Fibroblast of lung (primary cell): Measurements from ENCODE around the gene CLPTM1L. TPM values are rescaled to one million over a fixed set of nuclear protein-coding genes. Genes with fewer than 3 reads are reported as not detected.

ENCODE experiments used
- DNase-seq, 2 donors: peaks; one replicate each; pipeline versions ENCODE4 v3.0.0 to v3.0.0-alpha.2; 2010; ENCODE audit warnings: low read depth in 2 of 2
- H2AFZ ChIP-seq: 2 replicates; pipeline ENCODE4 v1.5.1; 2012; ENCODE audit warnings: low read length, control low read depth, inconsistent platforms
- H3K27ac ChIP-seq: 2 replicates; pipeline ENCODE4 v1.5.1; 2011; ENCODE audit warnings: low read length, control low read depth; ENCODE audit not compliant: insufficient read depth
- H3K27me3 ChIP-seq: 2 replicates; pipeline ENCODE4 v1.5.1; 2011; ENCODE audit warnings: mild to moderate bottlenecking, low read length; ENCODE audit not compliant: control insufficient read depth, insufficient read depth
- H3K36me3 ChIP-seq: 2 replicates; pipeline ENCODE4 v1.5.1; 2011; ENCODE audit warnings: low read length; ENCODE audit not compliant: control insufficient read depth, insufficient read depth
- H3K4me1 ChIP-seq: 2 replicates; pipeline ENCODE4 v1.5.1; 2011; ENCODE audit warnings: low read length; ENCODE audit not compliant: control insufficient read depth, insufficient read depth; ENCODE audit errors: extremely low read depth
- H3K4me2 ChIP-seq: 2 replicates; pipeline ENCODE4 v1.5.1; 2011; ENCODE audit warnings: low read length, control low read depth; ENCODE audit not compliant: insufficient read depth; ENCODE audit errors: extremely low read depth
- H3K4me3 ChIP-seq, 4 experiments: fragments of 200-600 bp in 1 of 4; sonication (generic) in 1 of 4; replicated peaks in 1 of 4; 2 replicates each; pipeline ENCODE4 v1.5.1; 2011 to 2016; ENCODE audit warnings: low read length in 4 of 4, low read depth in 3 of 4, mild to moderate bottlenecking in 3 of 4, control low read depth in 2 of 4, inconsistent platforms in 1 of 4, mixed read lengths in 1 of 4; ENCODE audit not compliant: insufficient read depth in 1 of 4; ENCODE audit errors: control extremely low read depth in 1 of 4
- H3K79me2 ChIP-seq: 2 replicates; pipeline ENCODE4 v1.5.1; 2012; ENCODE audit warnings: mild to moderate bottlenecking, low read length, inconsistent platforms; ENCODE audit not compliant: control insufficient read depth, insufficient read depth
- H3K9ac ChIP-seq: 2 replicates; pipeline ENCODE4 v1.5.1; 2011; ENCODE audit warnings: mild to moderate bottlenecking, low read length, control low read depth; ENCODE audit not compliant: insufficient read depth
- H3K9me3 ChIP-seq: 2 replicates; pipeline ENCODE4 v1.5.1; 2012; ENCODE audit warnings: low read depth, low read length; ENCODE audit not compliant: control insufficient read depth, insufficient read depth
- H4K20me1 ChIP-seq: 2 replicates; pipeline ENCODE4 v1.5.1; 2011; ENCODE audit warnings: low read length; ENCODE audit not compliant: control insufficient read depth, insufficient read depth; ENCODE audit errors: extremely low read depth
- CTCF ChIP-seq, 2 donors: IDR thresholded peaks in 1 of 2; conservative IDR thresholded peaks in 1 of 2; 1 replicate in 1 of 2; 2 replicates in 1 of 2; pipeline ENCODE4 v1.5.1; 2011 to 2012; ENCODE audit warnings: low read length in 2 of 2, control low read depth in 1 of 2, inconsistent platforms in 1 of 2, low read depth in 1 of 2, mild to moderate bottlenecking in 1 of 2
- EZH2 ChIP-seq: IDR thresholded peaks from 2 replicates; pipeline ENCODE4 v1.5.1; 2012; ENCODE audit warnings: low read length, control low read depth, mild to moderate bottlenecking; ENCODE audit errors: missing control alignments
- polyA plus RNA-seq, 2 donors: library from polyadenylated mRNA; depleted of rRNA in 1 of 2; stranded (reverse) in 1 of 2; unstranded in 1 of 2; fragments of >200 nt; gene quantifications; 2 replicates each; pipeline ENCODE4 v1.2.1, GENCODE V29; 2011 to 2012; ENCODE audit warnings: missing spikeins in 1 of 2
- total RNA-seq: library from RNA; depleted of rRNA; stranded (reverse); fragments of >200 nt; gene quantifications from 2 replicates; pipeline ENCODE4 v1.2.1, GENCODE V29; 2014

CLPTM1L gene
- total and polyA plus RNA-seq, 2 donors (not counting 1 experiment from before 2014, with no cell fraction given) = 89.3 to 215 TPM

GRCh38 chr5:1325870-1326531, 18.9 kb downstream of the CLPTM1L start:
- TF ChIP-seq CTCF (conservative IDR thresholded peaks at IDR 0.05 in 1 of 2, IDR thresholded peaks at IDR 0.05 in 1 of 2; ENCODE audit: low read depth in 1 of 2, low read length in 2 of 2) (no peak), EZH2 (no peak)
- Histone ChIP-seq H3K36me3 (peaks cover 19% of the 10 kb centered on the region), H3K79me2 (no peaks in the 10 kb centered on the region), H3K27me3 (no peaks in the 10 kb centered on the region), H3K4me2 (no peak overlapping the region), H3K9me3 (no peaks in the 10 kb centered on the region), H2AFZ (no peak overlapping the region), H3K4me1 (peaks cover 8% of the 10 kb centered on the region), H3K4me3 (no peak overlapping the region), H4K20me1 (no peaks in the 10 kb centered on the region), H3K27ac (no peak overlapping the region), H3K9ac (no peak overlapping the region)
- DNase-seq = no peak

GRCh38 chr5:1325191-1325741, 19.6 kb downstream of the CLPTM1L start:
- Histone ChIP-seq H2AFZ (no peak overlapping the region), H3K4me1 (peaks cover 8% of the 10 kb centered on the region), H3K4me3 (no peak overlapping the region), H3K36me3 (peaks cover 23% of the 10 kb centered on the region), H4K20me1 (no peaks in the 10 kb centered on the region), H3K9me3 (no peaks in the 10 kb centered on the region), H3K27ac (no peak overlapping the region), H3K79me2 (no peaks in the 10 kb centered on the region), H3K9ac (no peak overlapping the region), H3K4me2 (no peak overlapping the region), H3K27me3 (no peaks in the 10 kb centered on the region)
- DNase-seq = no peak
- TF ChIP-seq CTCF (conservative IDR thresholded peaks at IDR 0.05 in 1 of 2, IDR thresholded peaks at IDR 0.05 in 1 of 2; ENCODE audit: low read depth in 1 of 2, low read length in 2 of 2) = no peak

- Histone ChIP-seq H4K20me1 (no peaks in the 10 kb centered on the region), H2AFZ (no peak overlapping the region), H3K4me3 (no peak overlapping the region), H3K79me2 (no peaks in the 10 kb centered on the region), H3K36me3 (peaks cover 20% of the 10 kb centered on the region), H3K4me2 (no peak overlapping the region), H3K4me1 (peaks cover 8% of the 10 kb centered on the region), H3K27ac (no peak overlapping the region), H3K9me3 (no peaks in the 10 kb centered on the region), H3K9ac (no peak overlapping the region), H3K27me3 (no peaks in the 10 kb centered on the region)
- no peak for TF ChIP-seq CTCF (conservative IDR thresholded peaks at IDR 0.05 in 1 of 2, IDR thresholded peaks at IDR 0.05 in 1 of 2; ENCODE audit: low read depth in 1 of 2, low read length in 2 of 2)
- no peak for TF ChIP-seq EZH2
- DNase-seq = no peak
These were observed 20.1 kb downstream of the CLPTM1L start for GRCh38 chr5:1324719-1325190.
